ENCODE data around the gene IL25. TPM values are rescaled to one million over a fixed set of nuclear protein-coding genes. Genes with fewer than 3 reads are reported as not detected.
"Not testable (repeated sequence)": the region's sequence is repeated elsewhere in the genome, so short reads cannot be mapped to it uniquely, and the experiment has no call there.

The IL25 gene
- total RNA-seq, 1 donor from 2014 or later = not detected

GRCh38 chr14:23409966-23410635 is 37.5 kb downstream of the IL25 start:
- no peak for DNase-seq

- no peak for DNase-seq
Observed at GRCh38 chr14:23411563-23412525, 39.2 kb downstream of the IL25 start.

DNA sequence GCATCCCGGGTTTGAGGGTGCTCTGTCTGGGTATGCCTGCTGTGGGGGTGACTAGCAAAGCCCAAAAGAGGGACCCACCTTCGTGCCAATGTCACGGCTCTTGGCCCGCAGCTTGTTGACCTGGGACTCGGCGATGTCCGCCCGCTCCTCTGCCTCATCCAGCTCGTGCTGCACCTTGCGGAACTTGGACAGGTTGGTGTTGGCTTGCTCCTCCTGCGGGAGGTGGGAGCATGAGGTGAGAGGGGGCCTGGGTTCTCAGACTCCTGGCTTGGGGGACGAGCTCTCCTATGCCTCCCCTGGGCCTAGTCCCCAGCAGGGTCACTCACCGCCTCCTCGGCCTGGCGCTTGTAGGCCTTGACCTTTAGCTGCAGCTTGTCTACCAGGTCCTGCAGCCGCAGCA is 41.1 kb downstream of the IL25 start:
- DNase-seq = no peak

DNA sequence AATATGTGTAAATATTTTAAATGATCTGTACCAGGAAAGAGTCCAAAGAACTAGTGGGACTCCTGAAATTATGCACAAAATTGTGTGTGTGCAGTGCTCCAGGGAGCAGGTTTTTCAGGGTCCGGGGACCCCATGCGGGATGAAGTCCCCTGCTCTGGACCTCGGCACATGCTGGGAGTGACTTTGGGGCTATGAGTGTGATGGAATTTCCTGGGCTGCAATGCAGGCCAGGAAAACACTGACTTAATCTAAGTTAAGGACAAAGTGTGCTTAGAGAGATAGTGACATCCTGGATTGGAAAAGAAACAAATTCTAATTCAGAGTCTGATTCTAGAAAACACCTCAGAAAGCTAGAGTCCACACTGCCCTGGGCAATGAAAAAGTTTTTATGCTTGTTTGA is 41.6 kb downstream of the IL25 start:
- DNase-seq = no peak

DNA sequence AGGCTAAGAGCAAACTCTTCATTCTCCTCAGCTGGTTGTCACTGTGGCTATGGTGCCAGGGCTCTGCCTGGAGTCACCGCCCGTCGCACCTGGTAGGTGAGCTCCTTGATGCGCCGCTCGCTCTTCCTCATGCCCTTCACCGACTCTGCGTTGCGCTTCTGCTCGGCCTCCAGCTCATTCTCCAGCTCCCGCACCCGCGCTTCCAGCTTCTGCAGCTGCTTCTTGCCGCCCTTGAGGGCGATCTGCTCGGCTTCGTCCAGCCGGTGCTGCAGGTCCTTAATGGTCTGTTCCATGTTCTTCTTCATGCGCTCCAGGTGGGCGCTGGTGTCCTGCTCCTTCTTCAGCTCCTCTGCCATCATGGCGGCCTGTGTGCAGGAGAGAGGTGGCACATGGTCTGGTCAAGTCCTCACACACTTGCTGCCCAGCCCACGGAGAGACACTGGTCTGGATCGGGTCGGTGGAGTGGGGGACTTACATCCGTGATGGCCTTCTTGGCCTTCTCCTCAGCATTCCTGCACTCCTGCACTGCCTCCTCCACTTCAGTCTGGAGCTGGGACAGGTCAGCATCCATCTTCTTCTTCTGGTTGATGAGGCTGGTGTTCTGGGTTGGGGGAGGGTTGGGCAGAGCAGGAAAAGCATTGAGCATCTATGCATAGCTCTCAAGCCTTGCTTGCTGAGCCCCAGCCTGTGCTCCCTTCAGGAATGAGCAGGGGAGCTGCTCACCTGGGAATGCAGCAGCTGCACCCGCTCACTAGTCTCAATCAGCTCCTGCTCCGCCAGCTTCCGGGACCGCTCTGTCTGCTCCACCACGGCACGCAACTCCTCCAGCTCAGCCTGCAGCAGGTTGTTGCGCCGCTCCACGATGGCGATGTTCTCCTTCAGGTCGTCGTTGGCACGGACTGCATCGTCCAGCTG is 42.6 kb downstream of the IL25 start:
- DNase-seq = no peak

DNA sequence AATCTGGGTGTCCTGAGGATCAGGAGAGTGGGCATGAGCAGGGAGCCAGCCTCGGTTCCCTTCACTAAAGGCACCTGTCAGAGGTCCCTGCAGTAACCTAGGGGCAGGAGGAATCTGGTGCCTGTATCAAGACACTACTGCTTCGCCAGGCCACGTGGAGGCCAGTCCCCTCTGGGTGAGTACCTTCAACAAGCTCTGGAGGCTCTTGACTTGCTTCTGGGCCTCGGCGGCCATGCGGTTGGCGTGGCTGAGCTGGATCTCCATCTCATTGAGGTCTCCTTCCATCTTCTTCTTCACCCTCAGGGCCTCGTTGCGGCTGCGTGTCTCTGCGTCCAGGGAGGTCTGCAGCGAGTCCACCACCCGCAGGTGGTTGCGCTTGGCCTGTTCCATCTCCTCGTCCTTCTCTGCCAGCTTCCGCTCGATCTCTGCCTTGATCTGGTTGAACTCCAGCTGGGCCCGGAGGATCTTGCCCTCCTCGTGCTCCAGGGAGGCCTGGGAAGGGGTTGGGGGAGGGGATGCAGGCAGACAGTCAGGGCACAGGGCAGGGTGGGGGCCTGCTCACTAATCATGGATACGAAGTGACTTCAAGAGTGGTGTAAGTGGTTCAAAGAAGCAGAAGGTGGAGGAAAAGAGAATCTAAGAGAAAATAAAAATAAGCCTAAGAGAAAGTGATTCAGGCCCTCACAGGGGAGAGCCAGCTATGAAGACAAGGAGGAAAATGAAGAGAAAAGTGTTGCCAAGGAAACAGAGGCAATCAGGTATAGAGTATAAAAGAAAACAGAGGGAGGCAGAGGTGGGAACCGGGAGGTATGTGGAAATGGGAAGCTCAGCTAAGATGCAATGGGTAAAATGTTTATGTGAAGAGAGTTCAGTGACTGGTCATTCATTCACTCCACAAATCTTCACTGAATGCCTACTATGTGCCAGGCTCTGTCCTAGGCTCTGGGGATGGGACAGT is 43.5 kb downstream of the IL25 start:
- DNase-seq = no peak

GRCh38 chr14:23416801-23417200 is 44.2 kb downstream of the IL25 start:
- no peak for DNase-seq

DNA sequence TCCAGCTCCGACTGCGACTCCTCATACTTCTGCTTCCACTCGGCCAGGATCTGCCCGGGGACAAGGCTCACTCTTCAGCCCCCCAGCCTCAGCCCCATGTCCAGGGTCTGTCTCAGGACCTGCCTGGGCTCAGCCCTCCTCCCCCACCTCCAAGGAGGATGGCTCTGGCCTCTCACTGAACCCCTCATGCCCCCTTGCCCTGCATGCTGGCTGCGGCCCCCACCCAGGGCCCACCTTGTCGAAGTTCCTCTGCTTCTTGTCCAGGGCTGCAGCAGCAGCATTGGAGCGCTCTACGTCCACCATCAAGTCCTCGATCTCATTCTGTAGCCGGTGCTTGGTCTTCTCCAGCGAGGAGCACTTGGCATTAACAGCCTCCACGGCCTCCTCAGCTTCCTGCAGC is 44.7 kb downstream of the IL25 start:
- not testable (repeated sequence) for DNase-seq

DNA sequence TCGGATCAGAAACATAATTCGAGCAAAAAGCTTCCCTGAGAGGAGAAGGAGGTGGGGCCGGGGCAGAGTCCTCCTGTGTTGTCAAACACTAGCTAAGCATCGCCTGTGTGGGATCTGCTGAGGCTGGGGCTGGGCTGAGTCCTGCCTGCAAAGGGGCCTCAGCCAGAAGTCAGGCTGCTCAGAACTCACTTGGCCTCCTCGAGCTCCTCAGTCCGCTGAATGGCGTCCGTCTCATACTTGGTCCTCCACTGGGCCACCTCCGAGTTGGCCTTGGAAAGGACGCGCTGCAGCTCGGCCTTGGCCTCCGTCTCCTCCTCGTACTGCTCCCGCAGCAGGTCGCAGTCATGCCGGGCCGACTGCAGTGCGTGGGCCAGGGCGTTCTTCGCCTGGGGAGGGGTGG is 45.4 kb downstream of the IL25 start:
- DNase-seq = no peak

GRCh38 chr14:23419646-23420045 is 47.0 kb downstream of the IL25 start:
- not testable (repeated sequence) for DNase-seq

- DNase-seq = no peak
Observed at GRCh38 chr14:23421594-23421993, 49.0 kb downstream of the IL25 start.

DNA sequence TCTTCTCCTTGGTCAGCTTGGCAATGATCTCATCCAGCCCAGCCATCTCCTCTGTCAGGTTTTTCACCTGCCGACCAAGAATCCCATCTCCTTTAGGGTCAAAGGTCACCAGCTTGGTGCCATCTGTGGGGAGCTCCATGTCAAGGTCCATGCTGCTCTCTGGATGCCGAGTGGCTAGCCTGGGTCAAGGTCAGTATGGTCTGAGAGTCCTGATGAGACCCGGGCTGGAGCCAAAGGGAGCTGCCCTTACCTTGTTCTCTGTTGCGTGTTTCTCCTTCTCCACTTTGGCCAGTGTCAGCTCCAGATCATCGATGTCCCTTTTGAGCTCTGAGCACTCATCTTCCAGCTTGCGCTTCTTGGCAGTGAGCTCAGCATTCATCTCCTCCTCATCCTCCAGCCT is 51.0 kb downstream of the IL25 start:
- DNase-seq = no peak

DNA sequence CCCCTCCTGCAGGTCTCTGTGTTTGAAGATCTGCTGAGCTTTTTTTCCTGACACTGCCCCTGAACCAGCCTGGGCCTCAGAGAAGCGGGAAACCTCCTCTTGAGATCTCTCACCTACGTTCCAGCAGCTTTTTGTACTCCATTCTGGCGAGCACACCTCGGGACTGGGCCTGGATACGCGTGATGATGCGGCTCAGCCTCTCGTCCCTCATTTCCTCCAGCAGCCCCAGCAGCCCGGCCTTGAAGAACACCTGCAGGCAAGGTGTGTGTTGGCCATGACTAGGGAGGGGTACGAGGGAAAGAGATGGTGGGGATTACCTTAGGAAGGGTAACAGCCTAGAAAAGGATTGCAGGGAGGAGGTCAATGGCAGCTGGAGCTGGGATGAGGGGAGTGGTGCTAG is 52.6 kb downstream of the IL25 start:
- DNase-seq = no peak

- not testable (repeated sequence) for DNase-seq
Observed at GRCh38 chr14:23425798-23426197, 53.2 kb downstream of the IL25 start.

Small RNA genes lying within 50 kb of the gene (small RNA-seq; reads per million reads assigned to genes)
- gene MIR208A (ENCODE audit: low replicate concordance) (0.08 reads per million), gene MIR208B (ENCODE audit: low replicate concordance) (31.1 reads per million, percentile 95 among the genes with 10 or more reads in this experiment)

Other genes with a start within 250 kb of the IL25 start
- gene SLC7A8, start 189.1 kb upstream of the IL25 start, total RNA-seq = 5.6 TPM
- not detected for gene RNF212B, start 134.9 kb upstream of the IL25 start, total RNA-seq
- 6.7 TPM for gene HOMEZ, start 86.7 kb upstream of the IL25 start, total RNA-seq
- 12.4 TPM for gene PPP1R3E, start 70.0 kb upstream of the IL25 start, total RNA-seq
- gene BCL2L2, start 66.0 kb upstream of the IL25 start, total RNA-seq = 24.1 TPM
- gene PABPN1, start 51.4 kb upstream of the IL25 start, total RNA-seq = 55.6 TPM
- 30.5 TPM for gene SLC22A17, start 19.9 kb upstream of the IL25 start, total RNA-seq
- 28.2 TPM for gene EFS, start 7.6 kb upstream of the IL25 start, total RNA-seq
- gene CMTM5, start 4.2 kb downstream of the IL25 start, total RNA-seq = 2.3 TPM
- 3.3 TPM for gene MYH6, start 35.5 kb downstream of the IL25 start, total RNA-seq
- 218 TPM for gene MYH7, start 62.9 kb downstream of the IL25 start, total RNA-seq
- gene NGDN, start 96.9 kb downstream of the IL25 start, total RNA-seq = 31.6 TPM
- 0.31 TPM for gene ZFHX2, start 179.0 kb downstream of the IL25 start, total RNA-seq
- 16.8 TPM for gene THTPA, start 183.5 kb downstream of the IL25 start, total RNA-seq
- gene AP1G2, start 195.0 kb downstream of the IL25 start, total RNA-seq = 34.3 TPM
- gene JPH4, start 206.0 kb downstream of the IL25 start, total RNA-seq = 1.1 TPM

Measured in tongue (tissue), 3 donors.